NCI-H510A treated with DMSO at 0.1 percent for 48 hours (cell line): ENCODE data around the gene RELCH.

ENCODE experiments used
- DNase-seq: peaks from one replicate; lab custom pipeline; 2025; lab: John Stamatoyannopoulos, UW

Gene RELCH

GRCh38 chr18:62196079-62196478 lies 9.0 kb downstream of the RELCH start:
- DNase-seq = no peak

- no peak for DNase-seq
Measured at GRCh38 chr18:62196980-62197379, 9.9 kb downstream of the RELCH start.

GRCh38 chr18:62198259-62198658 lies 11.2 kb downstream of the RELCH start:
- no peak for DNase-seq

- DNase-seq = no peak
Measured at GRCh38 chr18:62199629-62200028, 12.6 kb downstream of the RELCH start.

- no peak for DNase-seq
Measured at GRCh38 chr18:62200121-62200914, 13.3 kb downstream of the RELCH start.

GRCh38 chr18:62201870-62202269 lies 14.8 kb downstream of the RELCH start:
- peak; percentile 50 for DNase-seq

GRCh38 chr18:62205824-62206223 lies 18.8 kb downstream of the RELCH start:
- no peak for DNase-seq

- DNase-seq = no peak
Measured at GRCh38 chr18:62206593-62206992, 19.5 kb downstream of the RELCH start.

GRCh38 chr18:62209046-62209445 lies 22.0 kb downstream of the RELCH start:
- no peak for DNase-seq

GRCh38 chr18:62210138-62210537 lies 23.1 kb downstream of the RELCH start:
- no peak for DNase-seq

GRCh38 chr18:62211325-62211828 lies 24.3 kb downstream of the RELCH start:
- no peak for DNase-seq

- DNase-seq = no peak
Measured at GRCh38 chr18:62214790-62215189, 27.7 kb downstream of the RELCH start.

- DNase-seq = no peak
Measured at GRCh38 chr18:62224229-62224628, 37.2 kb downstream of the RELCH start.

GRCh38 chr18:62226047-62226446 lies 39.0 kb downstream of the RELCH start:
- DNase-seq = no peak

GRCh38 chr18:62236252-62236651 lies 49.2 kb downstream of the RELCH start:
- no peak for DNase-seq

GRCh38 chr18:62239475-62239874 lies 52.4 kb downstream of the RELCH start:
- no peak for DNase-seq

GRCh38 chr18:62242955-62243354 lies 55.9 kb downstream of the RELCH start:
- no peak for DNase-seq

- no peak for DNase-seq
Measured at GRCh38 chr18:62245177-62245576, 58.1 kb downstream of the RELCH start.

- DNase-seq = no peak
Measured at GRCh38 chr18:62245699-62246098, 58.6 kb downstream of the RELCH start.

GRCh38 chr18:62248313-62248712 lies 61.3 kb downstream of the RELCH start:
- no peak for DNase-seq

- DNase-seq = peak; percentile 87
Measured at GRCh38 chr18:62249478-62250097, 62.5 kb downstream of the RELCH start.

- DNase-seq = no peak
Measured at GRCh38 chr18:62250475-62250874, 63.4 kb downstream of the RELCH start.

- no peak for DNase-seq
Measured at GRCh38 chr18:62258093-62258492, 71.0 kb downstream of the RELCH start.

- DNase-seq = no peak
Measured at GRCh38 chr18:62258616-62259015, 71.6 kb downstream of the RELCH start.
